A673 (cell line): ENCODE measurements around the gene CERK. TPM values are rescaled to one million over a fixed set of nuclear protein-coding genes. Genes with fewer than 3 reads are reported as not detected.

Source experiments
- BruUV-seq: library from RNA; stranded (reverse); fragments of 400-500 nt; replicated peaks from 2 replicates; lab custom pipeline; 2021; lab: Mats Ljungman, UMichigan
- CTCF ChIA-PET: fragments of 300-600 bp; sonication (Branson Sonifier 250); formaldehyde crosslinking; loops from one replicate; lab custom pipeline; 2022; ENCODE audit warnings: antibody characterized with exemption; lab: Charles Lee
- POLR2A ChIA-PET: fragments of 300-600 bp; sonication (Branson Sonifier 250); formaldehyde crosslinking; loops from one replicate; lab custom pipeline; 2022; ENCODE audit warnings: antibody characterized with exemption; ENCODE audit not compliant: low non-redundant PET; lab: Charles Lee
- DNase-seq: peaks from one replicate; pipeline ENCODE4 v3.0.0-alpha.2; 2015; ENCODE audit warnings: low spot score
- H3K27ac ChIP-seq: fragments of 200-600 bp; sonication (generic); 2 replicates; pipeline ENCODE4 v1.5.1; 2016; ENCODE audit warnings: mixed run types, low read depth, mild to moderate bottlenecking, mixed read lengths, antibody characterized with exemption, low read length; ENCODE audit not compliant: poor library complexity, severe bottlenecking
- H3K27me3 ChIP-seq: fragments of 200-600 bp; sonication (generic); replicated peaks from 2 replicates; pipeline ENCODE4 v1.6.1; 2017; ENCODE audit warnings: mixed run types, low read depth, mild to moderate bottlenecking, mixed read lengths, antibody characterized with exemption, low read length; ENCODE audit not compliant: insufficient read depth, poor library complexity
- H3K36me3 ChIP-seq: fragments of 200-600 bp; sonication (generic); 2 replicates; pipeline ENCODE4 v1.6.1; 2016; ENCODE audit warnings: mixed run types, mild to moderate bottlenecking, mixed read lengths, antibody characterized with exemption, low read length; ENCODE audit not compliant: insufficient read depth, poor library complexity, severe bottlenecking
- H3K4me1 ChIP-seq: fragments of 200-600 bp; sonication (generic); 2 replicates; pipeline ENCODE4 v1.6.1; 2017; ENCODE audit warnings: mixed run types, mild to moderate bottlenecking, mixed read lengths, antibody characterized with exemption, low read length; ENCODE audit not compliant: insufficient read depth, poor library complexity, severe bottlenecking
- H3K4me3 ChIP-seq: fragments of 200-600 bp; sonication (generic); 2 replicates; pipeline ENCODE4 v1.5.1; 2016; ENCODE audit warnings: low read depth, mixed run types, mild to moderate bottlenecking, mixed read lengths, low read length; ENCODE audit not compliant: poor library complexity, severe bottlenecking
- H3K9me3 ChIP-seq: fragments of 200-600 bp; sonication (generic); 2 replicates; pipeline ENCODE4 v1.6.1; 2016; ENCODE audit warnings: mixed run types, low read depth, mild to moderate bottlenecking, mixed read lengths, antibody characterized with exemption, low read length; ENCODE audit not compliant: poor library complexity, severe bottlenecking
- CTCF ChIP-seq: fragments of 300-800, 200-600 bp; sonication (generic); conservative IDR thresholded peaks from 2 replicates; pipeline ENCODE4 v1.5.1; 2017; ENCODE audit warnings: low read depth, mild to moderate bottlenecking, antibody characterized with exemption, low read length, moderate library complexity, mixed read lengths
- EZH2 ChIP-seq: fragments of 200-600 bp; sonication (generic); IDR thresholded peaks from 2 replicates; pipeline ENCODE4 v1.6.1; 2017; ENCODE audit warnings: borderline replicate concordance, low read depth, mild to moderate bottlenecking, mixed read lengths, antibody characterized with exemption, low read length; ENCODE audit not compliant: poor library complexity, severe bottlenecking
- intact Hi-C: fragments of 100-400 bp; cut with micrococcal nuclease; formaldehyde crosslinking; loops from one replicate; pipeline ENCODE4 v1.10.0; 2022; ENCODE audit not compliant: unreplicated experiment
- total RNA-seq: library from RNA; stranded (reverse); gene quantifications from 2 replicates; pipeline ENCODE4 v1.2.3, GENCODE V29; 2021

Gene CERK
- total RNA-seq, 1 experiment from 2014 or later: 58.8 TPM

GRCh38 chr22:46660604-46661201 is 77.3 kb downstream of the CERK start:
- no peaks in the 10 kb centered on the region for H3K9me3 ChIP-seq
- H3K27ac ChIP-seq: no peak overlapping the region
- intact Hi-C loops: no loop called here
- POLR2A ChIA-PET: no interaction called here
- no TSS peak for BruUV-seq
- peaks cover 5% of the 10 kb centered on the region for H3K4me1 ChIP-seq
- no peaks in the 10 kb centered on the region for H3K27me3 ChIP-seq
- TF ChIP-seq EZH2 (no peak), CTCF (no peak)
- CTCF ChIA-PET: no interaction called here
- no peak overlapping the region for H3K4me3 ChIP-seq
- no peak for DNase-seq
- H3K36me3 ChIP-seq: no peaks in the 10 kb centered on the region

- H3K4me3 ChIP-seq: no peak overlapping the region
- H3K4me1 ChIP-seq: peaks cover 5% of the 10 kb centered on the region
- H3K9me3 ChIP-seq: no peaks in the 10 kb centered on the region
- POLR2A ChIA-PET: no interaction called here
- H3K27ac ChIP-seq: no peak overlapping the region
- H3K36me3 ChIP-seq: no peaks in the 10 kb centered on the region
- CTCF ChIA-PET: no interaction called here
- H3K27me3 ChIP-seq: no peaks in the 10 kb centered on the region
- no peak for DNase-seq
- intact Hi-C loops: no loop called here
- TF ChIP-seq EZH2: no peak
- TF ChIP-seq CTCF: no peak
- no TSS peak for BruUV-seq
These were observed 78.3 kb downstream of the CERK start for GRCh38 chr22:46659791-46660186.

GRCh38 chr22:46659059-46659790 is 78.8 kb downstream of the CERK start:
- Histone ChIP-seq H3K36me3 (no peaks in the 10 kb centered on the region), H3K27ac (no peak overlapping the region), H3K9me3 (no peaks in the 10 kb centered on the region), H3K27me3 (no peaks in the 10 kb centered on the region), H3K4me3 (no peak overlapping the region), H3K4me1 (peaks cover 5% of the 10 kb centered on the region)
- ChIA-PET CTCF (no interaction called here), POLR2A (no interaction called here)
- BruUV-seq: no TSS peak
- TF ChIP-seq EZH2 (no peak), CTCF (no peak)
- no peak for DNase-seq
- intact Hi-C loops: no loop called here
